Liver (tissue), 9 donors: Measurements from ENCODE around the gene VOPP1. TPM values are rescaled to one million over a fixed set of nuclear protein-coding genes. Genes with fewer than 3 reads are reported as not detected.

ENCODE experiments used
- DNase-seq: peaks from one replicate; pipeline ENCODE4 v3.0.0-alpha.2; 2017; ENCODE audit warnings: low spot score
- H3K27ac ChIP-seq, 2 donors: one replicate each; pipeline ENCODE4 v1.7.0; 2013; ENCODE audit warnings: inconsistent platforms in 2 of 2, low read length in 2 of 2, control low read depth in 1 of 2, low read depth in 1 of 2, mild to moderate bottlenecking in 1 of 2
- H3K27me3 ChIP-seq, 4 donors: one replicate each; pipeline versions ENCODE4 v1.6.1 to v1.7.0; 2013; ENCODE audit warnings: low read length in 3 of 4, inconsistent platforms in 1 of 4, mild to moderate bottlenecking in 1 of 4, moderate library complexity in 1 of 4; ENCODE audit not compliant: control insufficient read depth in 4 of 4, insufficient read depth in 4 of 4
- H3K36me3 ChIP-seq, 4 donors: one replicate each; pipeline versions ENCODE4 v1.6.1 to v1.7.0; 2013; ENCODE audit warnings: low read length in 3 of 4, mild to moderate bottlenecking in 3 of 4, low read depth in 1 of 4, moderate library complexity in 1 of 4; ENCODE audit not compliant: control insufficient read depth in 4 of 4, insufficient read depth in 3 of 4
- H3K4me1 ChIP-seq, 4 donors: one replicate each; pipeline versions ENCODE4 v1.6.1 to v1.7.0; 2013; ENCODE audit warnings: low read length in 3 of 4, mild to moderate bottlenecking in 3 of 4, moderate library complexity in 1 of 4; ENCODE audit not compliant: control insufficient read depth in 4 of 4, insufficient read depth in 4 of 4
- H3K4me3 ChIP-seq, 3 donors: one replicate each; pipeline versions ENCODE4 v1.6.1 to v1.7.0; 2013; ENCODE audit warnings: low read length in 3 of 3, control low read depth in 1 of 3, low read depth in 1 of 3, mild to moderate bottlenecking in 1 of 3
- H3K9ac ChIP-seq, 2 donors: one replicate each; pipeline ENCODE4 v1.7.0; 2013; ENCODE audit warnings: low read length in 2 of 2, mild to moderate bottlenecking in 2 of 2, moderate library complexity in 2 of 2, control low read depth in 1 of 2, low read depth in 1 of 2
- H3K9me3 ChIP-seq, 4 donors: one replicate each; pipeline versions ENCODE4 v1.6.1 to v1.7.0; 2013; ENCODE audit warnings: low read length in 3 of 4; ENCODE audit not compliant: control insufficient read depth in 4 of 4
- CTCF ChIP-seq: fragments of 150-350 bp; IDR thresholded peaks from 2 replicates; pipeline ENCODE4 v1.5.1; 2017; ENCODE audit warnings: improper control_type of control experiment, low read depth, low read length; ENCODE audit not compliant: missing input control
- EGR1 ChIP-seq, 2 donors: IDR thresholded peaks; 2 replicates each; pipeline ENCODE4 v1.6.1; 2016 to 2018; ENCODE audit warnings: antibody characterized with exemption in 2 of 2, low read depth in 2 of 2
- FOXA1 ChIP-seq: IDR thresholded peaks from 2 replicates; pipeline ENCODE4 v1.6.1; 2016; ENCODE audit warnings: antibody characterized with exemption
- FOXA2 ChIP-seq: IDR thresholded peaks from 2 replicates; pipeline ENCODE4 v1.6.1; 2016; ENCODE audit warnings: antibody characterized with exemption
- JUND ChIP-seq, 2 donors: IDR thresholded peaks; 2 replicates each; pipeline ENCODE4 v1.6.1; 2016; ENCODE audit warnings: antibody characterized with exemption in 2 of 2
- MAX ChIP-seq: IDR thresholded peaks from 2 replicates; pipeline ENCODE4 v1.6.1; 2016; ENCODE audit warnings: antibody characterized with exemption
- NR2F2 ChIP-seq: IDR thresholded peaks from 2 replicates; pipeline ENCODE4 v1.6.1; 2016; ENCODE audit warnings: antibody characterized with exemption
- RAD21 ChIP-seq, 2 donors: IDR thresholded peaks; 2 replicates each; pipeline ENCODE4 v1.6.1; 2016; ENCODE audit warnings: antibody characterized with exemption in 2 of 2, mild to moderate bottlenecking in 2 of 2
- RXRA ChIP-seq, 2 donors: IDR thresholded peaks; 2 replicates each; pipeline ENCODE4 v1.6.1; 2017 to 2018; ENCODE audit warnings: antibody characterized with exemption in 2 of 2, mild to moderate bottlenecking in 1 of 2
- SP1 ChIP-seq: IDR thresholded peaks from 2 replicates; pipeline ENCODE4 v1.6.1; 2018; ENCODE audit warnings: antibody characterized with exemption, mild to moderate bottlenecking
- TAF1 ChIP-seq: conservative IDR thresholded peaks from 2 replicates; pipeline ENCODE4 v1.6.1; 2016; ENCODE audit warnings: antibody characterized with exemption, mild to moderate bottlenecking
- YY1 ChIP-seq: IDR thresholded peaks from 2 replicates; pipeline ENCODE4 v1.6.1; 2016; ENCODE audit warnings: antibody characterized with exemption, mild to moderate bottlenecking
- ZBTB33 ChIP-seq: IDR thresholded peaks from 2 replicates; pipeline ENCODE4 v1.6.1; 2016; ENCODE audit warnings: antibody characterized with exemption
- WGBS: extraction: QIAGEN DNeasy Blood & Tissue Kit; methylation state at CpG from one replicate; pipeline ENCODE4 v1.1.7; 2013; 5-methylcytosine and 5-hydroxymethylcytosine counted together
- polyA plus RNA-seq, 2 donors: library from polyadenylated mRNA; stranded (reverse) in 1 of 2; unstranded in 1 of 2; fragments of 200-250 nt in 1 of 2; fragments of >200 nt in 1 of 2; fragmentation: Nextera tagmentation in 1 of 2; extraction: Ambion mirVana in 1 of 2; gene quantifications; one replicate each; pipeline versions ENCODE4 v1.2.1 to v1.2.3, GENCODE V29; 2013 to 2015
- total RNA-seq, 2 donors: library from RNA; depleted of rRNA; stranded (reverse); fragments of >200 nt; gene quantifications; one replicate each; pipeline ENCODE4 v1.2.3, GENCODE V29; 2014
- TF ChIP-seq, protein P1 (sequence below): IDR thresholded peaks from 2 replicates; pipeline ENCODE4 v1.6.1; 2016; ENCODE audit warnings: antibody characterized with exemption, mild to moderate bottlenecking
- TF ChIP-seq, protein P2 (sequence below): IDR thresholded peaks from 2 replicates; pipeline ENCODE4 v1.6.1; 2016; ENCODE audit warnings: antibody characterized with exemption
- donor health status: healthy.
- donor health status: healthy.
- donor health status: healthy.
- donor health status: healthy.
- donor health status: healthy.

VOPP1 gene
- total and polyA plus RNA-seq, 4 donors, result 11.5 to 23.8 (median 21.7) TPM

- TF ChIP-seq CTCF (no peak), RAD21 (IDR thresholded peaks at IDR 0.05) (no peak), TAF1 (no peak), NR2F2 (no peak)
Observed at GRCh38 chr7:55458351-55458750, 114.0 kb downstream of the VOPP1 start (continued).

GRCh38 chr7:55457801-55458200, 114.5 kb downstream of the VOPP1 start:
- WGBS, result 98% methylated on average over 1 of the region's 1 CpG
- Histone ChIP-seq H3K27me3 (no peaks in the 10 kb centered on the region), H3K36me3 (peaks cover 0 to 3% (median 0%) of the 10 kb centered on the region in 4 donors), H3K9ac (no peak overlapping the region), H3K9me3 (peaks cover 0 to 8% (median 5%) of the 10 kb centered on the region in 4 donors), H3K4me1 (no peaks in the 10 kb centered on the region), H3K4me3 (no peak overlapping the region), H3K27ac (no peak overlapping the region)
- no peak for DNase-seq
- TF ChIP-seq RAD21 (IDR thresholded peaks at IDR 0.05), result no peak

DNA sequence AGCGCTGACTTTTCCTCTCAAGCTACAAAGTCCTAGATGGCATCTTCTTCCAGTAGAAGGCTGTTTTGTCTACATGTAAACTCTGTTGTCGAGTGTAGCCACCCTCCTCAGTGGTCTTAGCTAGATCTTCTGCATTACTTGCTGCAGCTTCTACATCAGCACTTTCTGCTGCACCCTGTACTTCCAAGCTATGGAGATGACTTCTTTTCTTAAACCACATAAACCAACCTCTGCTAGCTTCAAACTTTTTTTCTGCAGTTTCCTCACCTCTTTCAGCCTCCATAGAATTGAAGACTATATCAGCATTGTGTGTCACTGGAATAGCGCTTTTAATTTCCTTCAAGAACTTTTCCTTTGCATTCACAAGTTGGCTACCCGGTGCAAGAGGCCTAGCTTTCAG, 119.3 kb downstream of the VOPP1 start:
- TF ChIP-seq RAD21 (IDR thresholded peaks at IDR 0.05) (no peak), JUND (IDR thresholded peaks at IDR 0.05) (no peak), EGR1 (IDR thresholded peaks at IDR 0.05; ENCODE audit: low read depth in 2 of 2) (no peak)
- Histone ChIP-seq H3K4me1 (peaks cover 0 to 4% (median 0%) of the 10 kb centered on the region in 4 donors), H3K27me3 (no peaks in the 10 kb centered on the region), H3K9ac (no peak overlapping the region), H3K4me3 (no peak overlapping the region), H3K27ac (no peak overlapping the region), H3K36me3 (peaks cover 0 to 3% (median under 1%) of the 10 kb centered on the region in 4 donors), H3K9me3 (no peaks in the 10 kb centered on the region)
- 96% methylated on average over 4 of the region's 4 CpGs for WGBS
- no peak for DNase-seq

DNA sequence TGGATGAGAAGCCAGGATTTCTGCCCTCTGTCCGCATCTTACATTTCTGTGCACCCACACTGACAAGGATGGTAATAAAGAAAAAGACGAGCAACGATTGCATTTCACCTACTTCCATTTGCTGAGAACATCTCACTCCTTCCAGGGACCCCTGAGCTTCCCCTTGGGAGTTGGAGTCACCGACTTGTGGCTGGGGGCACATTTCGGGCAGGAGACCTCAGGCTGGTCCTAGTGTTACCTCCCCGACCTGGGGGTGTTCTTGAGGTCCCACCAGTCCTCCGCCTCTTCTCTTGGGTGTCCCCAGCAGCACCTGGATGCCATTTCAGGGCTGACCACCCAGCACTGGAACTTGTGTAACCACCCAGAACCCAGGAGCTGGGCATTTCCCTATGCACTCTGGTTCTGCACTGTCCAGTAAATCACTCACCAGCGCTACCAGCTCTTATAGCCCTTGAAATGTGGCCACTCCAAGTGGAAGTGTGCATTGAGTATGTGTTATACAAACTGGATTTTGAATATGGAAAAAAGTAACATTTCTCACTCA, 122.2 kb downstream of the VOPP1 start:
- no peak for DNase-seq
- peaks cover 0 to 3% (median under 1%) of the 10 kb centered on the region in 4 donors for H3K36me3 ChIP-seq
- no peak overlapping the region for H3K9ac ChIP-seq
- no peaks in the 10 kb centered on the region for H3K27me3 ChIP-seq
- 97% methylated on average over 8 of the region's 8 CpGs for WGBS
- no peak overlapping the region for H3K27ac ChIP-seq
- no peak for TF ChIP-seq FOXA1
- TF ChIP-seq NR2F2, result no peak
- TF ChIP-seq, protein P1, sequence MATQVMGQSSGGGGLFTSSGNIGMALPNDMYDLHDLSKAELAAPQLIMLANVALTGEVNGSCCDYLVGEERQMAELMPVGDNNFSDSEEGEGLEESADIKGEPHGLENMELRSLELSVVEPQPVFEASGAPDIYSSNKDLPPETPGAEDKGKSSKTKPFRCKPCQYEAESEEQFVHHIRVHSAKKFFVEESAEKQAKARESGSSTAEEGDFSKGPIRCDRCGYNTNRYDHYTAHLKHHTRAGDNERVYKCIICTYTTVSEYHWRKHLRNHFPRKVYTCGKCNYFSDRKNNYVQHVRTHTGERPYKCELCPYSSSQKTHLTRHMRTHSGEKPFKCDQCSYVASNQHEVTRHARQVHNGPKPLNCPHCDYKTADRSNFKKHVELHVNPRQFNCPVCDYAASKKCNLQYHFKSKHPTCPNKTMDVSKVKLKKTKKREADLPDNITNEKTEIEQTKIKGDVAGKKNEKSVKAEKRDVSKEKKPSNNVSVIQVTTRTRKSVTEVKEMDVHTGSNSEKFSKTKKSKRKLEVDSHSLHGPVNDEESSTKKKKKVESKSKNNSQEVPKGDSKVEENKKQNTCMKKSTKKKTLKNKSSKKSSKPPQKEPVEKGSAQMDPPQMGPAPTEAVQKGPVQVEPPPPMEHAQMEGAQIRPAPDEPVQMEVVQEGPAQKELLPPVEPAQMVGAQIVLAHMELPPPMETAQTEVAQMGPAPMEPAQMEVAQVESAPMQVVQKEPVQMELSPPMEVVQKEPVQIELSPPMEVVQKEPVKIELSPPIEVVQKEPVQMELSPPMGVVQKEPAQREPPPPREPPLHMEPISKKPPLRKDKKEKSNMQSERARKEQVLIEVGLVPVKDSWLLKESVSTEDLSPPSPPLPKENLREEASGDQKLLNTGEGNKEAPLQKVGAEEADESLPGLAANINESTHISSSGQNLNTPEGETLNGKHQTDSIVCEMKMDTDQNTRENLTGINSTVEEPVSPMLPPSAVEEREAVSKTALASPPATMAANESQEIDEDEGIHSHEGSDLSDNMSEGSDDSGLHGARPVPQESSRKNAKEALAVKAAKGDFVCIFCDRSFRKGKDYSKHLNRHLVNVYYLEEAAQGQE, result no peak
- no peak for TF ChIP-seq RAD21 (IDR thresholded peaks at IDR 0.05)
- no peak for TF ChIP-seq EGR1 (IDR thresholded peaks at IDR 0.05; ENCODE audit: low read depth in 2 of 2)
- TF ChIP-seq, protein P2, sequence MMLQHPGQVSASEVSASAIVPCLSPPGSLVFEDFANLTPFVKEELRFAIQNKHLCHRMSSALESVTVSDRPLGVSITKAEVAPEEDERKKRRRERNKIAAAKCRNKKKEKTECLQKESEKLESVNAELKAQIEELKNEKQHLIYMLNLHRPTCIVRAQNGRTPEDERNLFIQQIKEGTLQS, result no peak
- no peak for TF ChIP-seq YY1
- TF ChIP-seq ZBTB33, result no peak
- TF ChIP-seq RXRA (IDR thresholded peaks at IDR 0.05), result no peak
- TF ChIP-seq SP1, result no peak
- no peak for TF ChIP-seq FOXA2
- no peak for TF ChIP-seq TAF1
- no peak for TF ChIP-seq MAX
- no peaks in the 10 kb centered on the region for H3K9me3 ChIP-seq
- H3K4me3 ChIP-seq, result no peak overlapping the region
- H3K4me1 ChIP-seq, result peaks cover 0 to 4% (median 0%) of the 10 kb centered on the region in 4 donors
